NCI-H446 (cell line): Measurements from ENCODE around the gene JUNB.

Source experiments
- DNase-seq, 2 experiments: peaks; one replicate each; lab custom pipeline; 2025; lab: John Stamatoyannopoulos, UW

The JUNB gene

DNA sequence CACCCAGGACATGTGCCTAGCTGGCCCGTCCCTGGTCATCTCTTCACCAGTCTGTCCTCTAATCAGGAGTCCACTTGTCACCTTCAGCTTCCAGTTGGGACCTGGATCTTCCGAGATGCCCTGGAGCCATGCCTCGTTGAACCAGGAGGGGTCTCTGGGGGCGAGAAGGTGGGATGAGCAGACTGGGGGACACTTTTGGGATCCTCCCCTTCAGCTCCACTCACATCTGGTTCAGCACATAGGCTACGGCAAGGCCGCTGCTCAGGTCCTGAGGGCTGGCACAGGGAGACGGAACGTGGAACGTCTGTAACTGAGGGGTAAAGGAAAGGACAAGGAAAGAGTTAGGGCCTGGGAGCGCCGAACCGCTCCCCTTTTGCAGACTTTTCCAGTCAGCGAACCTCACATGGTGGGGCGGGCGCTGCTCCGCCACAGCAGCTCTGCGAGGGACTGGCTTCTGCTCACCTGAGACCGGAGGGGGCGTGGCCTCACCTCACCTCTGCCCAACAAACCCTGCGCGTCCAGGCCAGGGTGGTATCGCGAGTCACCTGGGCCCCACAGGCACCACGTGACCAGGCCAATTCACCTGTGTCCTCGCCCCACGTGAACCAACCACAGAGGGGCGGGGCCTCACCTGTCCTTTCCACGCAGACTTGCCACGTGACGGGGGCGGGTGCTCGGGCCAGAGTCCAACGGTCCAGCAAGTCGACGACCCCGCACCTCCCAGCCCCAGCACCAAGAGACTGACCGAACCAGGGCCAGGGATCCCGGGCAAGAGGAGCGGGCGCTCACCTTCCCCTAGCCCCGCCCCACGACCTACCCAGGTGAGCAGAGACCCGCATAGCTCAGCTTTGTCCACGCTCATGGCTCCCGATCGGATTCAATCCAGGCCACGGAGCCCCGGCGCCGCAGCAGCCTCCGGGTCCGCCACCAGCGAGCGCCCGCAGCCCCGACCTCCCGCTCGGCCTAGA is 16.4 kb upstream of the JUNB start, which contains the start of gene HOOK2:
TSS of gene HOOK2 (minus strand) at position 965 of the 968 bp plus-strand sequence. CDS start at position 862, 103 bp downstream.
- no peak for DNase-seq

GRCh38 chr19:12777217-12778016 is 13.9 kb upstream of the JUNB start:
- peak; percentile 69 to 87 for DNase-seq

- DNase-seq = peak; percentile 63 to 85
These were observed 13.0 kb upstream of the JUNB start for GRCh38 chr19:12778017-12778904.

DNA sequence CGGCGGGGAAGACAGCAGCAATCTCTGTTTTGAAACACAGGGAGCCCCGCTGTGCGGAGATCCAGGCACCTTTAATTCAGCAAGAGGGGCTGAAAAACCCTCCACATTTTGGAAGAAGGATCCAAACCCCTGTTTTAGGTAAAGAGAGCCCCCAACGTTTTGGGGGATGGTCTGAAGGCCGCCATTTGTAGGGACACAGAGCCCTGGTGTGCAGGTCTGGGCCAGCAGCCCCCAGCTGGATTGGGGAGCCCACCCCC is 12.5 kb upstream of the JUNB start:
- DNase-seq = no peak

DNA sequence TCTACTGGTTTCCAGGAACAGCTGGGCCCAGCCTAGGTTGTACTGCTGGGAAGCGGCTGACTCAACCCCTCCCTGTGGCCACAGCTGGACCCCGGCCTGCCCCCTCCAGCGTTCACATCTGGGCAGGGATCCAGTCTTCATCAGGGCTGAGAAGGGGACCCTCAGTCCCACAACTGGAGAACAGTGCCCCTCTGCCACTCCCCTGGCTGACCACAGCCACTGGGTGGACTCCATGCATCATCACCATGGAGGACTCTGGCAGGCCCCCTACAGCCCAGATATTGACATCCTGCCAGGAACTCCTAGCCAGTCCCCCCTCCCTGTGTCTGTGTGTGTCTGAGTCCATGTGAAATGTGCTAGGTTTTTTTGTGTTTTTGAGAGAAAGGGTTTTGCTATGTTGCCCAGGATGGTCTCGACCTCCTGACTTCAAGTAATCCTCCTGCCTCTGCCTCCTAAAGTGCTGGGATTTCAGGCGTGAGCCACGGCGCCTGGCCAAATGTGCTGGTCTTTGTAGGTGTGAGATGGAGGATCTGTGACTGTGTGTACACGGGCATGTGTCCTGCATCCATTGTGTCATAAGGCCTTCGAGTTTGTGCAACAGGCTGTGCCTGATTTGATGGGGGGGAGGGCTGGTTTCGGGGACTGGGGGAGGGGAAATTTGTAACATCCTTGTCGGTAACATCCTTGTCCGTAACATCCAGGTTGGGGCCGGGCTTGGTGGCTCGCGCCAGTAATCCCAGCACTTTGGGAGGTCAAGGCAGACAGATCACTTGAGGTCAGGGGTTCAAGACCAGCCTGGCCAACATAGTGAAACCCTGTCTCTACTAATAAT is 11.9 kb upstream of the JUNB start:
- DNase-seq = peak in 1 of 2 experiments; percentile 50

GRCh38 chr19:12782174-12782423 is 9.2 kb upstream of the JUNB start:
- no peak for DNase-seq

DNA sequence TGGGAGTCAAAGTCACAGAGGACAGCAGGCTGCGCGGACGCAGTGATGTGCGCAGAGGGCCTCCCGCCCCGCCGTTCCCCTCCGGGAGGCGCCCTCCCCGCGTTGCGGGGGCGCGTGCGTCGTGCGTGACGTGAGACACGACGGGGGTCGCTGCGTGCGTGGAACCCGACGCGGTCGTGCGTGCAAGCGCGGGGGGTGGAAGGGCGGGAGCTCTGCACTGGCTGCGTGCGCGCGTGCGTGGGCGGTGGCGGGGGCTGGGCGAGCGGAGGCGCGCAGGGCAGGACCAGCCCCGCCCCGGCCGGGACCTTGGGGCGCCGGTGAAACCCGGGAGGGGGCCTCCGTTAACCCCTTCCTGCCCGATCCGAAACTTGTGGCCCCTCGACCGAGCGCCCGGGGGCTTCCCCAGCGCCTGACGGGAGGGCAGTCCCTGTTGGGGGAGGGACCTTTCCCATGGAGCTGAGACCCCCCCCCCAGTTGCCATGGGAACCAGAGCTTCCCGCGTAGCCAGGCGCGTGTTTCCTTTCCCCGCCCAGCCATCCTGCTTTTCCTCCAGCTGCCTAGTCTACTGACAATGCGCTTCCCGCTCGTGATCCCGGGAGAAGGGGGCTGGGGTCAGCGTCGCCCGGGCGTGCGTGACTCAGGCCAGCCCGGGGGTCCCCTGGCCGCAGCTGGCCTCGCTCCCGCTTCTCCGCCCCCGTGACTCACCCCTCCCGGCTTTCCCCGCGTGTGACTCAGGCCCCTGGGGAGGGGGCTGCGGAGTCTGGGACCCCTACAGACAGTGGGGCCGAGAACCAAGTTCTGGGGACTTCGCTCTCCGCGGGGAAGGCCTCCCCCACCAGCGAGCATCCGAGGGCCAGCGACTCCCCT is 8.6 kb upstream of the JUNB start:
- DNase-seq = peak in 1 of 2 experiments; percentile 47

GRCh38 chr19:12783291-12783848 is 7.9 kb upstream of the JUNB start:
- DNase-seq = no peak

- DNase-seq = no peak
These were observed 7.4 kb upstream of the JUNB start for GRCh38 chr19:12783849-12784393.

DNA sequence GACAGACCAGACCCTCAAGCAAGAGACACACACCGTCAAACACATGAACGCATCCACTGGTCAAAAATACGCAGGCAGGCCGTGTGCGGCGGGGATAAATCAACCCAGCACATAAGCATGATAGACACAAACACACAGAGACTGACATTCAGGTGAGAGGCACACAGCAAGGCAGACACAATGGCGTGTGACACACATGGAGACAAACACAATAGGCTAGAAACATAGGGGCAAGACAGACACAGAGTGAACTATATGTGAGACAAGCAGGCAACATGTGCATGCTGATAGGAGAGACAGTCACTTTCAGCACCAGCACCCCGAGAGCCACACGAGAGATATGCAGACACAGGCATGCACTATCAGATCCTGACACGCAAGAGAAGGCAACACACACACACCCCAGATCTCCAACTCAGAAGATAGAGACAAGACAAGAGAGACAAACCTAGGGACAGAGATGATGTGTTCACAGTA is 6.9 kb upstream of the JUNB start:
- no peak for DNase-seq

GRCh38 chr19:12784871-12785430 is 6.3 kb upstream of the JUNB start:
- no peak for DNase-seq

- DNase-seq = no peak
These were observed 5.8 kb upstream of the JUNB start for GRCh38 chr19:12785431-12786031.

GRCh38 chr19:12786141-12786870 is 5.0 kb upstream of the JUNB start:
- DNase-seq = no peak

DNA sequence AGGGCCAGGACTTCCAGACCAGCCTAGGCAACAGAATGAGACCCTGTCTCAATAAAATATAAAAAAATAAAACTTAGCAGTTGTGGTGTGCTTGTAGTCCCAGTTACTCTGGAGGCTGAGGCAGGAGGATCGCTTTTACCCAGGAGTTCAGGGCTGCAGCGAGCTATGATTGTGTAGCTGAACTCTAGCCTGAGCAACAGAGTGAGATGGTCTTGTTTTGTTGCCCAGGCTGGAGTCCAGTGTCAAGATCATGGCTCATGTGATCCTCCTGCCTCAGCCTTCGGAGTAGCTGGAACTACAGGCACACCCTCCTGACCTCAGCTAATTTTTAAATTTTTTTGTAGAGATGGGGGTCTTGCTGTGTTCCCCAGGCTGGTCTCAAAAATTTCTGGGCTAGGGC is 4.3 kb upstream of the JUNB start:
- no peak for DNase-seq

- no peak for DNase-seq
These were observed 3.8 kb upstream of the JUNB start for GRCh38 chr19:12787458-12787857.

DNA sequence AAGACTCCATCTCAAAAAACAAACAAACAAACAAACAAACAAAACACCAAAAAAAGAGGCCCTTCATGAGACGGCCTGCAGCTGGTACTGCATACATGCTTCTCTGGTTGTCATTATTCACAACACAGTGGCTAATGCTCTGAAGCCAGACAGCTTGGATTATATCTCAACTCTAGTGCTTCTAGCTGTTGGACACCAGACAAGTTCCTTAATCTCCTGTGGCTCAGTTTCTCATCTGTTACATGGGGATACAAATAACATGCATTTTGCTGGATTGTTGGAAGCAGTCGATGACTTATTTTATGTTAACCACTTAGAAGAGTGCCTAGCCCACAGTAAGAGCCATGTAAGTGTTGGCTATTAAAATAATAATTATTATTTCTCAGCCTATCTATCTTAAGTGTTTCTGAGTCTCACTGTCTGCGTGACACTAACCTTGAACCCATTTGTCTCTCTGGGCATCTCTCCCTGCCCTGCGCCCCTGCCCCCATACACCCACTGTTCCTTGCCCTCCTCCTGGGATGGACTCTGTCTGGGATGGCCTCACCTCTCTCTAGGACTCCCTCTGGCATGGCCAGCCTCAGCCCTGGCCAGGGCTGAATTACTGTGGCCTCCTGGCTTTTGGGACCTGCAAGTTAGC is 3.1 kb upstream of the JUNB start:
- DNase-seq = no peak

GRCh38 chr19:12788682-12789097 is 2.6 kb upstream of the JUNB start:
- peak in 1 of 2 experiments; percentile 80 for DNase-seq
